ENCODE data around the gene FTH1.
"Not testable (repeated sequence)": the region's sequence is repeated elsewhere in the genome, so short reads cannot be mapped to it uniquely, and the experiment has no call there.

FTH1 gene

GRCh38 chr11:61963282-61964057 is 4.0 kb downstream of the FTH1 start:
- peak; percentile 59 for DNase-seq

- DNase-seq: no peak
These were observed 4.5 kb downstream of the FTH1 start for GRCh38 chr11:61963016-61963281.

GRCh38 chr11:61962213-61963015 is 5.0 kb downstream of the FTH1 start:
- DNase-seq: no peak

GRCh38 chr11:61961570-61962212 is 5.7 kb downstream of the FTH1 start:
- DNase-seq: peak; percentile 52

- peak; percentile 17 for DNase-seq
These were observed 6.9 kb downstream of the FTH1 start for GRCh38 chr11:61960532-61960931.

GRCh38 chr11:61959678-61960077 is 7.8 kb downstream of the FTH1 start:
- DNase-seq: peak; percentile 47

- peak; percentile 48 for DNase-seq
These were observed 8.3 kb downstream of the FTH1 start for GRCh38 chr11:61959114-61959513.

GRCh38 chr11:61958590-61958989 is 8.8 kb downstream of the FTH1 start:
- DNase-seq: no peak

GRCh38 chr11:61957021-61957770 is 10.2 kb downstream of the FTH1 start:
- DNase-seq: peak; percentile 40

- DNase-seq: peak; percentile 45
These were observed 11.0 kb downstream of the FTH1 start for GRCh38 chr11:61956191-61957020.

- peak; percentile 72 for DNase-seq
These were observed 11.9 kb downstream of the FTH1 start for GRCh38 chr11:61955422-61956135.

GRCh38 chr11:61954851-61955421 is 12.5 kb downstream of the FTH1 start:
- no peak for DNase-seq

- no peak for DNase-seq
These were observed 13.2 kb downstream of the FTH1 start for GRCh38 chr11:61954106-61954850.

GRCh38 chr11:61953632-61954031 is 13.8 kb downstream of the FTH1 start:
- DNase-seq: not testable (repeated sequence)

- DNase-seq: no peak
These were observed 14.6 kb downstream of the FTH1 start for GRCh38 chr11:61952882-61953281.

GRCh38 chr11:61951484-61952135 is 15.8 kb downstream of the FTH1 start:
- DNase-seq: no peak

- no peak for DNase-seq
These were observed 17.3 kb downstream of the FTH1 start, which contains the start of gene BEST1 for GRCh38 chr11:61950035-61950547. BEST1 (plus strand) TSS chr11:61950351; CDS start chr11:61951807, 1,456 bp downstream.

- DNase-seq: no peak
These were observed 18.0 kb downstream of the FTH1 start for GRCh38 chr11:61949169-61950034.

Measured in activated CD8-positive, alpha-beta memory T cell treated with anti-CD3 and anti-CD28 coated beads for 24 hours (primary cell).